Transverse colon (tissue), 4 donors: ENCODE results near the gene GGTLC1. TPM values are rescaled to one million over a fixed set of nuclear protein-coding genes. Genes with fewer than 3 reads are reported as not detected.

ENCODE experiments used
- DNase-seq: peaks from one replicate; pipeline ENCODE4 v3.0.0-alpha.2; 2019
- H3K27ac ChIP-seq, 4 donors: fragments of 200-600 bp; sonication (generic); 2 replicates each; pipeline ENCODE4 v1.5.1; 2016 to 2018; ENCODE audit warnings: inconsistent platforms in 4 of 4
- H3K27me3 ChIP-seq: fragments of 200-600 bp; sonication (generic); 2 replicates; pipeline ENCODE4 v1.5.1; 2017; ENCODE audit warnings: inconsistent platforms
- H3K36me3 ChIP-seq, 4 donors: fragments of 200-600 bp; sonication (generic); 2 replicates each; pipeline ENCODE4 v1.5.1; 2017 to 2019; ENCODE audit warnings: inconsistent platforms in 4 of 4
- H3K4me1 ChIP-seq, 4 donors: fragments of 200-600 bp; sonication (generic); 2 replicates each; pipeline ENCODE4 v1.5.1; 2017 to 2020; ENCODE audit warnings: inconsistent platforms in 4 of 4
- H3K4me3 ChIP-seq, 4 donors: fragments of 200-600 bp; sonication (generic); 1 replicate in 1 of 4; 2 replicates in 3 of 4; pipeline versions ENCODE4 v1.5.1 to v1.6.1; 2017 to 2019; ENCODE audit warnings: inconsistent platforms in 4 of 4
- H3K9me3 ChIP-seq, 2 donors: fragments of 200-600 bp; sonication (generic); 2 replicates each; pipeline ENCODE4 v1.5.1; 2017 to 2019; ENCODE audit warnings: inconsistent platforms in 2 of 2
- CTCF ChIP-seq, 5 experiments: fragments of 200-600 bp in 3 of 5; fragments of 450-650 bp in 2 of 5; sonication (generic) in 3 of 5; IDR thresholded peaks; 1 replicate in 2 of 5; 2 replicates in 3 of 5; pipeline ENCODE4 v1.5.1; 2016 to 2017; ENCODE audit warnings: antibody characterized with exemption in 5 of 5, inconsistent platforms in 3 of 5, mild to moderate bottlenecking in 2 of 5, moderate library complexity in 1 of 5
- EP300 ChIP-seq: sonication (generic); formaldehyde crosslinking; IDR thresholded peaks from one replicate; pipeline ENCODE4 v1.6.1; 2017; ENCODE audit warnings: antibody characterized with exemption, low read depth
- POLR2A ChIP-seq: fragments of 450-650 bp; IDR thresholded peaks from one replicate; pipeline ENCODE4 v1.6.1; 2016; ENCODE audit warnings: antibody characterized with exemption, mild to moderate bottlenecking, moderate library complexity
- POLR2AphosphoS5 ChIP-seq, 3 donors: sonication (generic); formaldehyde crosslinking; IDR thresholded peaks; one replicate each; pipeline ENCODE4 v1.6.1; 2016; ENCODE audit warnings: antibody characterized with exemption in 3 of 3
- WGBS, 2 donors: methylation state at CpG; one replicate each; pipeline ENCODE4 v1.1.5; 2018; ENCODE audit warnings: low coverage in 1 of 2; 5-methylcytosine and 5-hydroxymethylcytosine counted together
- in situ Hi-C, 4 donors: fragments of 200-750 bp; cut with MboI; loops; one replicate each; pipeline versions ENCODE4 v1.15.0 to v1.15.1; 2017; ENCODE audit warnings: low sequenced_read_pairs in 3 of 4, low pct_ligation_motif_present in 1 of 4, low pct_unique_long_range_greater_than_20kb in 1 of 4
- intact Hi-C: fragments of 100-400 bp; cut with DNase I; formaldehyde crosslinking; loops from one replicate; pipeline ENCODE4 v1.15.1; 2023; ENCODE audit warnings: low total_unique reads
- total RNA-seq, 4 donors: library from RNA; depleted of rRNA; stranded (reverse); fragments of >200 nt; gene quantifications; one replicate each; pipeline ENCODE4 v1.1.0, GENCODE V29; 2016

The GGTLC1 gene
- total RNA-seq, 4 donors from 2014 or later = not detected

- WGBS, 2 donors = 54 to 83% methylated on average over 5 to 8 of the region's 8 CpGs
- Histone ChIP-seq H3K27ac (no peak overlapping the region), H3K36me3 (no peaks in the 10 kb centered on the region), H3K4me3 (no peak overlapping the region), H3K9me3 (no peaks in the 10 kb centered on the region), H3K4me1 (no peaks in the 10 kb centered on the region), H3K27me3 (no peaks in the 10 kb centered on the region)
- in situ Hi-C loops (no loop called here), intact Hi-C loops (no loop called here)
- DNase-seq = no peak
- no peak for TF ChIP-seq EP300
- no peak for TF ChIP-seq POLR2AphosphoS5 (IDR thresholded peaks at IDR 0.05)
- TF ChIP-seq CTCF (IDR thresholded peaks at IDR 0.05) = no peak
- no peak for TF ChIP-seq POLR2A
These were observed 28.3 kb upstream of the GGTLC1 start for GRCh38 chr20:24016607-24017457.

- DNase-seq = no peak
- no peaks in the 10 kb centered on the region for H3K4me1 ChIP-seq
- 74 to 79% methylated on average over 2 to 3 of the region's 3 CpGs for WGBS, 2 donors
- H3K27me3 ChIP-seq = no peaks in the 10 kb centered on the region
- no peak for TF ChIP-seq CTCF (IDR thresholded peaks at IDR 0.05)
- no peak for TF ChIP-seq POLR2A
- TF ChIP-seq POLR2AphosphoS5 (IDR thresholded peaks at IDR 0.05) = no peak
- no peak for TF ChIP-seq EP300
- in situ Hi-C loops (no loop called here), intact Hi-C loops (no loop called here)
- no peak overlapping the region for H3K27ac ChIP-seq
- H3K9me3 ChIP-seq = no peaks in the 10 kb centered on the region
- no peak overlapping the region for H3K4me3 ChIP-seq
- H3K36me3 ChIP-seq = no peaks in the 10 kb centered on the region
These were observed 25.4 kb upstream of the GGTLC1 start for GRCh38 chr20:24013953-24014352.

GRCh38 chr20:24011282-24011681 lies 22.7 kb upstream of the GGTLC1 start:
- no peaks in the 10 kb centered on the region for H3K9me3 ChIP-seq
- no peak for DNase-seq
- no peak overlapping the region for H3K4me3 ChIP-seq
- no peaks in the 10 kb centered on the region for H3K27me3 ChIP-seq
- intact Hi-C loops = no loop called here
- TF ChIP-seq CTCF (IDR thresholded peaks at IDR 0.05) (no peak), POLR2A (no peak), EP300 (no peak), POLR2AphosphoS5 (IDR thresholded peaks at IDR 0.05) (no peak)
- no peaks in the 10 kb centered on the region for H3K4me1 ChIP-seq
- no peaks in the 10 kb centered on the region for H3K36me3 ChIP-seq
- no peak overlapping the region for H3K27ac ChIP-seq
- WGBS, 2 donors = 80% methylated on average over 6 of the region's 6 CpGs; no CpG with 5 or more reads in 1 of the 2 donors
- in situ Hi-C loops = no loop called here

- in situ Hi-C loops = no loop called here
- WGBS, 2 donors = 80 to 81% methylated on average over 2 to 3 of the region's 3 CpGs
These were observed 19.2 kb upstream of the GGTLC1 start for GRCh38 chr20:24007758-24008157.

More at GRCh38 chr20:24007758-24008157, 19.2 kb upstream of the GGTLC1 start:
- Histone ChIP-seq H3K27me3 (no peaks in the 10 kb centered on the region), H3K4me1 (no peaks in the 10 kb centered on the region), H3K4me3 (no peak overlapping the region), H3K9me3 (no peaks in the 10 kb centered on the region), H3K36me3 (no peaks in the 10 kb centered on the region), H3K27ac (no peak overlapping the region)
- TF ChIP-seq EP300 = no peak
- no peak for TF ChIP-seq POLR2AphosphoS5 (IDR thresholded peaks at IDR 0.05)
- TF ChIP-seq POLR2A = no peak
- no peak for TF ChIP-seq CTCF (IDR thresholded peaks at IDR 0.05)
- intact Hi-C loops = no loop called here
- no peak for DNase-seq
